Middle frontal gyrus (tissue), 1 donor: ENCODE data around the gene RNF166.
A peak's percentile ranks its signal among the peaks of the same experiment; 100 is the strongest.

Experiments used
- DNase-seq: peaks from one replicate; pipeline ENCODE4 v3.0.0-alpha.2; 2015; ENCODE audit warnings: low spot score; ENCODE audit errors: extremely low spot score

RNF166 gene

GRCh38 chr16:88706965-88707826, 988 bp upstream of the RNF166 start:
- no peak for DNase-seq

GRCh38 chr16:88705801-88706228, 393 bp downstream of the RNF166 start:
- no peak for DNase-seq

GRCh38 chr16:88705076-88705684, 1.0 kb downstream of the RNF166 start:
- no peak for DNase-seq

GRCh38 chr16:88703486-88704309, 2.5 kb downstream of the RNF166 start:
- peak; percentile 42 for DNase-seq

- DNase-seq: no peak
Observed at GRCh38 chr16:88702371-88703210, 3.6 kb downstream of the RNF166 start.

GRCh38 chr16:88701581-88702370, 4.4 kb downstream of the RNF166 start:
- DNase-seq: no peak

GRCh38 chr16:88700636-88701482, 5.3 kb downstream of the RNF166 start:
- DNase-seq: no peak

- no peak for DNase-seq
Observed at GRCh38 chr16:88700322-88700635, 5.9 kb downstream of the RNF166 start.

- no peak for DNase-seq
Observed at GRCh38 chr16:88699180-88699579, 7.0 kb downstream of the RNF166 start.

- DNase-seq: no peak
Observed at GRCh38 chr16:88698646-88699045, 7.6 kb downstream of the RNF166 start.

- DNase-seq: no peak
Observed at GRCh38 chr16:88697831-88698615, 8.2 kb downstream of the RNF166 start.

- no peak for DNase-seq
Observed at GRCh38 chr16:88697116-88697830, 8.9 kb downstream of the RNF166 start.

- no peak for DNase-seq
Observed at GRCh38 chr16:88696441-88696840, 9.8 kb downstream of the RNF166 start.

- DNase-seq: no peak
Observed at GRCh38 chr16:88695753-88696152, 10.5 kb downstream of the RNF166 start.

GRCh38 chr16:88695218-88695617, 11.0 kb downstream of the RNF166 start:
- no peak for DNase-seq

- no peak for DNase-seq
Observed at GRCh38 chr16:88694221-88695087, 11.8 kb downstream of the RNF166 start.
